HG03342 (cell line): Measurements from ENCODE around the gene BHLHE23.

ENCODE experiments used
- ATAC-seq: cut with Tn5 transposase; IDR thresholded peaks from one replicate; pipeline ENCODE4 v1.9.1; 2021; ENCODE audit warnings: mild to moderate bottlenecking, moderate library complexity; ENCODE audit not compliant: unreplicated experiment

Gene BHLHE23

DNA sequence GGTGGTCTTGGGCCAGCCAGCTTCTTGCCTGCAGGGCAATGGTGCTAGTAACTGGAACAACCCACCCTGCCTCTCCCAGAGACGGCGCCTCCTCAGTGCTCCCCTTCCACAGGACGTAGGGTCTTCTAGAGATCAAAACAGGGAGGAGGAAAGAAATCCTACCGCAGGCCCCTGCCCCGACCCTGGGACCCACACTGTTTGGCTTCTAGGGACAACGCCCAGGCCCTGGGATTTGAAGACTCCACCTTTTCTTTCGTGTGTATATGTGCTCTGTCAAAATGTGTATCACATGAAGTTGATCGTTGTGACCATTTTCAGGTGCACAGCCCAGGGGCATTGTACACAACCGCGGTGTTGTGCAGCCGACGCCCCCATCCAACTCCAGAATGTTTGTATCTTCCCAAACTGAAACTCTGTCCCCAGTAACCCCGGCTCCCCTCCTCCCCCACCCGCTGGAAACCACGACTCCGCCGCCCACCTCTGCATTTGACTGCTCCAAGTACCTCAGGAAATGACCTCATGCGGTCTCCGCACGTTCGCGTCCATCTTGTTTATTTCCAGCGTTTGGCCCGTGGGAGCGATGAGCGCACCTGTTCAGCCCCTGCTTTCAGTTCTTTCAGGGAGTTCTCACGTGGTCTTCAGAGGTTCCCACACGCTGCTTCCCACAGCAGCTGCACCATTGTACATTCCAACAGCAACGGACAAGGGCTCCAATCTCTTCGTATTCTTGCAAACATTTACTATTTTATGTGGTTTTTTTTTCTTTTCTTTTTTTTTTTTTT is 3.4 kb upstream of the BHLHE23 start:
- ATAC-seq = peak; percentile 62

DNA sequence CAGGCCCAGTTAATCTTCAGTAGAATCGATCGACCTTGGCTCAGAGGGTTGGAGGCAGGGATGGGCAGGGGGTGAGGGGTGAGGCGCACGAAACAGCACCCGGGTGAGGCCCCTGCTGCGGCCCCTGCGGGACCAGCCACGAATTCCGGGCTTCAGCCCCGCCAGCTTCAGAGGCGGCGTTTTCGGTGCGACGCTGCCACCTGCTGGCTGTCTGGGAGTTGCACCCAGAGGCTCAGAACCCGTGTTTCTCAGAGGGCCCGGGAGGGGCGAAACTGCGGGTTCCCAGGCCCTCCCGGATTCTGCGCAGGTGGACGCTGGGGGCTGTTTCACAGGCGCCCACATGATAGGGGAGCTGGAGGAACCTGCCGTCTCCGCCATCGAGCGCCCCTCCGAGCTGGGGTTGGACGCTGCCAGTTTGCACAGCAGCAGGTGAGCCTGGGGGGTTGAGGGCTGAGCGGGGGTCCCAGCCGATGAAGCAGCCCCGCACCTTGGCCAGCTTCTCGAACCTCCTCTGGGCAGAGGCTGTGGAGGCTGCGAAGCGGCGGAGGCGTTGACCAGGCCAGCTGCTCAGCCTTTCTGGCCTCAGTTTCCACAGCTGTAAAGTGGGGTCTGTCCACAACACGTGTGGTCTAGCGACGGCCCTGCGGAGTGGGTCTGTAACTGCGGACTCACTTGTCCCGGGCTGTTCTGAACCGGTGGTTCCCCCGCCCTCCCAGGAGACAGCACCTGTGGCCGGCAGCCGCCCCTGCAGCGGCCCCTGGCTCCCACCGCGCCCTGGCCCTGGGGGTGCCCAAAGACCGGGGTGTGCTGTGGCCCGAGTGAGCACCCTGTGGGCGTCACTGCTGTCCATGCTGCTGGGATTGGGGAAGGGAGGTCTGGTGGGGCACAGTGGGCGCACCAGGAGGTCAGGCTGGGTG is 2.5 kb upstream of the BHLHE23 start:
- ATAC-seq = peak; percentile 35

DNA sequence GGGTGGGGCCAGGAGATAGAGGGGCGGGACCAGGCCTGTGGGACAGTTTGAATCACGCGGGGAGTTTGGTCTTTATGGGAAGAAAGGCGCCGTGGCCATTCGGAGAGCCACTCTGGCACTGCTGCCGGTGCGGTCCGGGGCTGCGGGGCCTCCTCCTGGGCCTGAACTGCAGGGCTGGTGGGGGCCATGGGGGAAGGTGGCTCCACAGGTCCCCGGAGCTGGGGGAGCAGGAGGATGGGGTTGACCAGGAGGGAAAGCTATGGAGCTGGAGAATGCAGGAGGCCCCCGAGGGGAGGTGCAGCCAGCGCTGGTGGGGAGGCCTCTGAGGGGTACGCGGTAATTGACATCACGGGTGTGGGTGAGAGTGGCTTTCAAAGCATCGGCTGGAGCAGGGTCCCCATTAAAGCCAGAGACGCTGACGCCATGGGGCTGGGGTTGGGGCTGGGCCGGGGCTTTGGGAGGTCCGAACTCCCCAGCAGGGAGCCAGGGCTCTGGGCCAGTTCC is 1.8 kb upstream of the BHLHE23 start:
- ATAC-seq = no peak

DNA sequence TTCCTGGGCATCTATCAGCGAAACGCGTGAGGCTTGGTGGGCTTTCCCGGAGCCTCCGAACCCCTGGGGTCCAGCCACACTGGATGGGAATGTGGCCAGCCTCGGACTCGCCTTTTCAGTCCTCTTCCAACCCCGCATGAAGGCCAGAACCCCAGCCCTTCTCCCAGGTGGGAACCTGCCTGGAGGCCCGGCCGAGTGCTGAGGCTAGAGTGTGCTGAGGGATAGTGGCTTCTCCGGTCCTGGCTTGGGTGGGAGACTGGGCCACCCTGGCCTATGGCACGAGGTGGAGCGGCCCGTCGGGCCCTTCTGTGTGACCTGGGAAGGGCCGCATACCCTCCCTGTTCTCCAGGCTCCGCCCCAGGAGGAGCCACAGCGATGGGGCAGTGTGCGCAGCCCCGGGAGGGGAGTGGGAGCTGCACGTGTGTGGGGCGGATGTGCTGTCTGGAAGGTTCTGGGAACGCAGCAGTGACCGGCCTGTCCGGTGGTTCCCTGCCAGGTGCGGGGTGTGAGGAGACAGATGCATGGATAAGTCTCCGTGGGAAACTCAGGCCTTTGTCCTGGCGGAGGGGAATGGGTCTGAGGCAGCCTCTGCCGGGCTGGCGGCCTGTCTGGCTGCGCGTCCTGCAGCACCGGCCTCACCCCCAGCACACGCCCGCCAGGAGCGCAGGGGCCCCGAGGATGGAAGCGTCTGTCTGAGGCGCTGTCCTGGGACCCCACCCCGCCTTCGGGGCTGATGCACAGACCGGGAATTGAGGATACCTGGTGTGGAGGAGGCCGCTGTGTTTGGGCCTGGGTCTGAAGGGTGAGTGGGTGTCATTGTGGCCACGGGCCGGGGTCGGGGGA is 1.1 kb upstream of the BHLHE23 start:
- ATAC-seq = no peak

DNA sequence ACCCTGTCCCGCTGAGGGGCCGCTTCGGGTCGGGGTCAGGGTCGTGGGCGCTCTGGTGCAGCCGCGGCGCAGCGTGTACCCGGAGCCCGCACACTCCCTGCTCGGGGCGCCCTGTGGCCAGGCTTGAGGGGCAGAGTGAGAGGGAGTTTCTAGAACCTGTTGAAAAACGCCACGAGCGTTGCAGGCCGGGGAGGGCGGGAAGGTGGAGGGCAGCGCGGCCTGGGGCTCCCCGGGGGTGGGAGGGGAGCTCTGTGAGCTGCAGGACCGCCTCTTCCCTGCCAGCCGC is 539 bp upstream of the BHLHE23 start:
- no peak for ATAC-seq

DNA sequence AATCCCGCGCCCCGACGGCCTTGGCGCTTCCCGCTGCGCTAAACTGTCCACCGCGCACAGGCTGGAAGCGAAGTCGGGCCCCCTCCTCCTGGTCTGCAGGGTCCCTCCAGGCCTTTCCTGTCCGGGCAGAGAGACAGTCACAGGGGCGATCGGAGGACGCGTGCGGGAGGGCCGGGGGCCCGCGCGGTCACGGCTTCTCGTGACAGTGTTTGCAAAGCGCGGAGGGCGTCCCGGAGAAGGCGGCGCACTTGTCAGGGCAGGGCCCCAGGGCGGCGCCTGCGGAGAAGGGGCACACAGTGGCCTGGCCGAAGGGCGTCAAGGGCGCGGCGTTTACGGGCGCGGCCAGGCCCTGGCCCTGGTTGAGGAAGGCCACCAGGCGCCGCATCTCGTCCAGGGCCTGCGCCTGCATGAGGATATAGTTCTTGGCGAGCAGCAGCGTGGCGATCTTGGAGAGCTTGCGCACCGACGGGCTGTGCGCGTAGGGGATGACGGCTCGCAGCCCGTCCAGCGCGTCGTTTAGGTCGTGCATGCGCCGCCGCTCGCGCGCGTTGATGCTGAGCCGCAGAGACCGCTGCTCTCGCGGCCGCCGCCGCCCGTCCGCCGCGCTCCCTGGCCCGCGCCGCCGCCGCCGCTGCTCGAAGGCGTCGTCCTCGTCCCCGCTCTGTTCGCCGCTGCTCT is 763 bp downstream of the BHLHE23 start:
- no peak for ATAC-seq

DNA sequence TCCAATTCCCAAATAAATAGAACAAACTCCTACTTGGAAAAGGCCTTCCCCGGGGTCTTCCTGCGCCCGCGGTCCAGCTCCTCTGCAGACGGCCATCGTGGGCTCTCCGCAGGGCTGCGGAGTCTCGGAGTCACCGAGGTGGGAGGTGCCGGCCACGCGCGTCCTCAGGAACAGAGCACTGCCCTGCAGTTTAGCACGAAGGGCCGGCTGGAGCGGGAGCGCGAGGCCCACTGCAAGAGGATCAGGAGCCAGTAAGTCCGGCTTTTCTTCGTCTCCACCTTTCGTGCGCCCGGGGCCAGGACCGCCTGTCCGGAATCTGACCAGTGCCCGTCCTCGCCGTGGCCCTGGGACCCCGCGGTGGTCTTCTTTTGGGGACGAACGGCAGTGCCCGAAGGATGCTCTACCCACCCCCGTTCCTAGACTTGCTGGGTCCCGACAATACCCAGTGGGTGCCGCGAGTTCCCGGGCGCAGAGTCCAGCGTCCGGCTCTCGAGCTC is 1.4 kb downstream of the BHLHE23 start:
- no peak for ATAC-seq

DNA sequence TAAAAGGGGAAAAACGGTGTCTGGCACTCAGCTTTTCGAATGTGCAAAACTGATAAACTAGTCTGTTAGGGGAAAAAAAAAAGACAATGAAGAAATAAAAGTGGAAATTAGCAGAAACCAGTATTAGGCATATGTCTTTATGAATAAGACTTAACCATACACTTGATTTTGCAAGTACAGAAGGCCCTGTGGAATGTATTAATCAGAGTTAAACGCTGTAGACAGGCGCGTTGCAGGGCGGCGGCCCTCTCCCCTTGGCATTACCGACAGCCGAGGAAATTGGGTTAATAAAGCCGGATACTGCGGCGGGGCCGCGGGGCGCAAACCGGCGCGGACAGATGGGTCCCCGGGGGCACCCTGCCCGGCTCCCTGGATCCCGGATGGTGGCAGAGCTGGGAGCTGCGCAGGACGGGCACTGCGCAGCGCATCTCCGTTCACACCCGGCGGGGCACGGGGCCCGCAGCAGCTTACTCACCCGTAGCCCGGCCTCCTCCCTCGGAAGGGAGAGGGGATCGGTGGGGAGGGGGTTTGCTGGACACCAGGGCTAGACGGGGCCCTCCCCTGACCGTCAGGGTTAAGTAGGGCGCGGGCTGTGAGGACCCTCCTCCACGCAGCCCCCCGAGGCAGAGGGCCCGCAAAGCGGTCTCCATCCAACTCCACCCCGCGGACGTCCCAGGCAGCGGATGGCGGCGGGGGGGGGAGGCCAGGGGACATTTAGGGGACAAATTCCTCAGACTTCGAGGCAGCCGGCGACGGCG is 2.0 kb downstream of the BHLHE23 start:
- no peak for ATAC-seq

DNA sequence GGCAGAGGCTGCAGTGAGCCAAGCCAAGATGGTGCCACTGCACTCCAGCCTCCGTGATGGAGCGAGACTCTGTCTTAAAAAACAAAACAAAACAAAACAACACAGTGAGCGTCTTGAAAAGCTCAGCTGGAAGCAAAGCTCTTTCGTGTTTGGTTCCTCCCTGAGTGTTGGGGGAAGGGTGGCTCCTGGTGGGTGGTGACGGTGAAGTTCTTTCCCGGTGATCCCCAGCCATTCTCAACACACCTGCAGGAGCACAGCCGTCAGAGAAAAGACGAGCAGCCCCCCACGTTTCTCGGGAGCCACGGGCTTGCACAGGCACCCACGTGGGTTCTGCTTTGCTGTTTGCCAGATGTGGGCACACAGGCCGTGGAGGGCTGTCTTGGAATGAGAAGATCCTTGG is 3.2 kb downstream of the BHLHE23 start:
- no peak for ATAC-seq

DNA sequence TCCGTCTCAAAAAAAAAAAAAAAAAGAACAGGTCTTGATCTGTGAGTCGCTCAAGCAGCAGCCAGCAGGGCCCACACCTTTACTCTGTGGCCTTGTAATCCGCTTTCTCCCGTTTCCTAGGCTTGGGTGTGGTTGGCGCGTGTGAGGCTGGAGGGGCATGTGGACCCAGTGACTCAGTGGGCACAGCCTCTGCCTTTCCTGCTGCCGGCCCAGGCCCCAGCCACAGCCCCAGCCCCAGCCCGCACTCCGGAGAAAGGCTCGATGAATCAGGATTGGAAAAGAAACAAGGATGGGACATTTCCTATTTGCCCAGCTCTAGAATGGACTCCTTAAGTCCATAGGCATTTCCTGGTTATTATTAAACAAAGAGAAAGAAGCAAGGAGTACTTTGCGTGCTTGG is 4.3 kb downstream of the BHLHE23 start:
- ATAC-seq = no peak

DNA sequence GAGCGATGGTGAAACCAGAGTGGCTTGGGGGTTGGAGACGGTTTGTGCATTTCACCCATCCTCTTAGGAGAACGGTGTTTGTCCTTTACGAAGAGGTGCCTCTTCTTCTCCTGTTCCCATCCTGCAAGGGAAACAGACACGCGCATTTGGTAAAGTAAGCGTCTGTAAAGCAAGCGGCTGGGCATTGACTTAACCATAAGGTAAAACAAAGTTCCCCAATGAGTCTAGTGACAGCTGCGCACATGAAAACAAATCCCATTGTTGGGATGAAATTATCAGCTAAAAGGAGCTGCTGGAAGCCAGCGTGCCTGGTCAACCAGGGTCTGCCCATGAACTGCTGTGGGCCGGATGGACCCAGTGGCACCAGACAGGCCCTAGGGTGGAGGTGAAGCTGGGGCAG is 5.8 kb downstream of the BHLHE23 start:
- ATAC-seq = no peak

DNA sequence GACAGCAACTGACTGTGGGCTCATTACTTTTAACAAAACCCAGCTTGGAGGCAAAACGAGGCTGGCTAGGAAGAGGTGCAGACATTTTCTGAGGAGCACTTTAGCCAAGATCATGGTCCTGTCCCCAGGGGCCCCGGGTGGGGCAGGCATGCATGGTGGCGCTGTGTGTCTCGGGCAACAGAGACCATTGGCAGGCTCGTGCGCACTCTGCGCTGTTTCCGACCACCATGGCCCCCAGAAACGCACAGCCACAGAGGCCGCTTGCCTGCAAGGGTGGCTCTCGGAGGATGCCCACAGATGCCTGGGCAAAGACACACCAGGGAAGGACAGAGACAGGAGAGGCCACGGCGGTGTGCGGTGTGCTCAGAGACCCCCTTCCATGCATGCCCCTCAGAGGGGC is 6.7 kb downstream of the BHLHE23 start:
- ATAC-seq = no peak

DNA sequence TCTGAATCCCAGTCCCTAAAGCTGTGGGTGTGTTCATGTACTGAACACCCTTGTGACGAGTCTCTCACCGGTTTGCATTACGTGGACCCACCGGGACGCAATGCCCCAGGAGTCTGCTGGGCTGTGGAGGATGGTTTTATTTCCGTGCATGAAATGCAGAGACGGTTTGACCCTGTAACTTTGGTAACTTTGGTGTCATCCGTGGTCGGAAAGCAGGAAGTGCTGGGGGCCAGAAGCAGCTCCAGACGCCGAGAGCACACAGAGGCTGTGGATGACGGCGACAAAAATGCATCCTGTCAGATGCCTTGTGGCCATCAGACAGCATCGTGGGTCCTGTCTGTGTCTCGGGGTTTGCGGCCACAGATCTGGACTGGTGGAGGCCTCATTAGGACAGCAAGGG is 7.2 kb downstream of the BHLHE23 start:
- ATAC-seq = no peak

DNA sequence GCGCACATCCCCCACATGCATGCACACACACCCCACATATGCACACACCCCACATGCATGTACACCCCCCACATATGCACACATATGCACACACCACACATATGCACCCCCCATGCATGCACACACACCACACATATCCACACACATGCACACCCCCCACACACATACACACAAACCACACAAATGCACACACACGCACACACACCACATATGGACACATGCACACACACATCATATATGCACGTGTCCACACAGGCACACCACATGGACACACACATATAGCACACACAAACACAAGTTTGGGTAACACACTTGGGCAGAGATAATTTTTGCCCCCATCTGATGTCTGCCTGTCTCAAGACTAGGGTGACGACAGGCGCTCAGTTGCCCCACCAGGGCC is 8.3 kb downstream of the BHLHE23 start:
- ATAC-seq = no peak

DNA sequence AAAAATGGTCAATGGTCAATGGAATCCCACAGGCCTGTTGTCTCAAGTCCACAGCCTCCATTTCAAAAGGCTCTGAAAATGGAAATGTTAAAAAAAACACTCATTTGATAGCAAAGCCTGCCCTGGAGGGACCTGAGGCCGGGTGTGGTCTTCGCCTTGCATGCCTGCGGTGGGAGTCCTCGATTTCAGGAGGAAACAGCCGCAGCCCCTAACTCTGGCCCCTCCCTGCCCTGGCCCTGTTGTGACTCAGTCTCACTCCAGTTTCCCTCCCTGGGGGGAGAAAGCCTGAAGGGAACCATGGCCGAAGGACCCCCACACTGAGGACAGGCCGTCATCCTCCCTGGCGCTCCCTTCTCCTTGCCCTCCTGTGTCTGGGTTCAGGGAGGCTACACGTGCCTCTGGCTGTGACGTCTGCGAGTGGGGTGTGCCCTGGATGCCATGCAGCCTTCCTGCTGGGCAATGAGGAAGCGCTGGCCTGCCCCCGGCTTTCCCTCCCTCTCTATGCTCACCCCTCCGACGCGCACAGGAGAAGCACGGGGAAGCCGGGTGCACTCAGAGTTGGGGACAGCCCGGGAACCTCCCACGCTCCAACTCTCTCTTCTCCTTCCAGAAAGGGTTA is 9.2 kb downstream of the BHLHE23 start:
- no peak for ATAC-seq

DNA sequence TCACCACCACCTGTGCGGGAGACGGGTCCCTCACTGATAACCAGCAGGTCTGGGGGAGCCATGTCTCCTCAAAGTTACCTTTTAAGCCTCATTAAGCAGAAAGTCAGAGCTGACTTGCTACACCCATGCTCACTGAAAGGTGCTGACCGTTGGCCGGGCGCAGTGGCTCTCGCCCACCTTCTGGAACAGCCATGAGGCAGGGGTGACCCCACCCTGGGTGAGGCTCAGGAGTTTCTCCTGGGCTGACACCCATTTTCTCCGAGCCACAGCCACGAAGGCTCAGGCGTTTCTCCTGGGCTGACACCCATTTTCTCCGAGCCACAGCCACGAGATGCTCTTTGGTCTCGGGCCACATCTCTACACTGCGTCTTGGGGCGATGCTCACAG is 10.2 kb downstream of the BHLHE23 start:
- no peak for ATAC-seq

DNA sequence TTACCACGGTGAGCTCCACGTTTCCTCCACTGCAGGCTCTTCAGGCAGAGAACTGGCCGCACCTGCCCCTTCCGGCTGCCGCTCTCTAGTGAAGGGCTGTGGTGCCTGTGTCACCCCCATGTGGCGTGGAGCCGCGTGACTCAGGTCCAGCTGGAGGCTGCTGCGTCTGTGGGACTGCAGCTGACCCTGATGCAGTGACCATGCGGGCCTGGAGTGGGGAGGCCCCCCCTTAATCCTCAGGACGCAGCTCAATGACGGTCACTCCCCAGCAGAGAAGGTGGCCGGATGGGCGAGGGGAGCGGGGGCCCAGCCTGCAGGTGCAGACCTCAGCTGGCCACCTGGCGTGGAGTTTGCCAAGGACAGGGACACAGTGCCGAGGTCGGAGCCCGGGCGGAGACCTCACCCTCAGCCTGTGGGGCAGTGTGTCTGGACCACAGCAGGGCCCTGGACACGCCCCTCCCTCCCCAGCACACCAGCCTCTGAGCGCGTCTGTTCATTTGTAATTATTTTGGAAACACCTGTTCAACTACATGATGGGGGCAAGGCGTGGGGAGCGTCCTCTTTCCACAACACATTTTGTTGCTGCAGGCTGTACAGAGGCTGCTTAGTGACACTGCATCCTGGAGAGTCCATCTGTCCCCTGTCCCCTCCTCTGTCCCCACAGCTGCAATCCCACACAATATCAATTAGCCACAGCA is 10.7 kb downstream of the BHLHE23 start:
- ATAC-seq = no peak

DNA sequence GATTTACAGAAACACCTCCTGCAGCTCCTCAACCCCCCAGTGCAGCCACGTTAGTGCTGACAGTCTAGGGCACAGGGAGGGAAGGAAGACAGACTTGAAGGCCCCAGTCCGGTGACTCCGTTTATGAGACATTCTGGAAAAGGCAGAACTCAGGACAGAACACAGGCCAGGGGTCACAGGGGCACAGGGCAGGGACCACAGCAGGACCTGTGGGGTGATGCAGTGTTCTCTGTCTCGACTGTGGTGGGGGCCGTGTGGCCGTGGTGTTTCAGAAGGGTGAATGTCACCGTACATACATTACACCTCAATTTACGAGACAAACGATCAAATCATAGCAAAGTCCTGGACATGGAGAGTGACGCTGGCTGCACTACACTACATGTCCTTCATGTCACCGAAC is 11.3 kb downstream of the BHLHE23 start:
- no peak for ATAC-seq

DNA sequence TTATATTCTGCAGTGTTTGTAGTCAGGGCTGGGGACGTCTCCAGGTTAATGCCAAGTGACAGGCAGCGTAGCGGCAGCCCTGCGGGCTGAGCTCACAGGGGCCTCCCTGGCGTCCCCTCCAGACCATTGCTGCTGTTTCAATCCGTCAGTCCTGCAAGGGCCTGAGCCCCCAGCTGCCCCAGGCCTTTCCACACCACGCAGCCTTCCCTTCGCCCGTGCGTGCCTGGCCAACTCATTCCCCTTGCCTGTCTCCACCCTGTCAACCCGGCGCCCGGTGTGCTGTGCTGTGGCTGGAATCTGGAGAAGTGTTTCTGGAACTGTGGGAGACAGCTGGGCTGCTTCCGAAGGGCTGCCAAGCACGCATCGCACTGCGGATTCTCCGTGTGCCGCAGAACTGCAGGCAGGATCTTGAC is 11.9 kb downstream of the BHLHE23 start:
- ATAC-seq = no peak
